Activated CD4-positive, alpha-beta T cell treated with anti-CD3 and anti-CD28 coated beads, Interleukin-2, amount 10 ng/mL, durations not matched to agents 24 days and 14 days (primary cell): ENCODE data around the gene TMEM109. TPM values are rescaled to one million over a fixed set of nuclear protein-coding genes. Genes with fewer than 3 reads are reported as not detected.

Source experiments
- DNase-seq: peaks from one replicate; pipeline ENCODE4 v3.0.0; 2022
- H3K27ac Mint-ChIP-seq: one replicate; pipeline ENCODE4 v1.8.0; 2022; ENCODE audit warnings: mild to moderate bottlenecking, mixed read lengths
- H3K27me3 Mint-ChIP-seq: one replicate; pipeline ENCODE4 v1.8.0; 2022; ENCODE audit warnings: mixed read lengths
- H3K36me3 Mint-ChIP-seq: one replicate; pipeline ENCODE4 v1.8.0; 2022; ENCODE audit warnings: low read depth, mild to moderate bottlenecking, mixed read lengths
- H3K4me1 Mint-ChIP-seq: one replicate; pipeline ENCODE4 v1.8.0; 2021; ENCODE audit warnings: mixed read lengths
- H3K4me3 Mint-ChIP-seq: one replicate; pipeline ENCODE4 v1.8.0; 2022; ENCODE audit warnings: mild to moderate bottlenecking, moderate library complexity, mixed read lengths
- H3K9me3 Mint-ChIP-seq: one replicate; pipeline ENCODE4 v1.8.0; 2021; ENCODE audit warnings: mixed read lengths
- intact Hi-C: fragments of 100-400 bp; cut with micrococcal nuclease; formaldehyde crosslinking; loops from one replicate; pipeline ENCODE4 v1.15.1; 2023
- total RNA-seq: library from RNA; stranded (reverse); gene quantifications from 2 replicates; pipeline ENCODE4 v1.2.3, GENCODE V29; 2022

TMEM109 gene
- total RNA-seq, 1 donor from 2014 or later, result 144 TPM

- Mint-ChIP-seq H3K27me3 (peaks cover 5% of the 10 kb centered on the region), H3K36me3 (peaks cover 6% of the 10 kb centered on the region), H3K9me3 (no peaks in the 10 kb centered on the region), H3K27ac (no peak overlapping the region), H3K4me3 (no peak overlapping the region), H3K4me1 (peaks cover 34% of the 10 kb centered on the region)
- intact Hi-C loops, result loop anchor here (10.0 kb wide), 1 partner anchor 114 kb away; no protein-coding TSS in a partner anchor
- no peak for DNase-seq
Observed at GRCh38 chr11:60910711-60911380, 3.1 kb upstream of the TMEM109 start.

GRCh38 chr11:60912223-60912850 is 1.6 kb upstream of the TMEM109 start:
- Mint-ChIP-seq H3K27ac (peak overlapping the region; percentile 82), H3K27me3 (peaks cover 5% of the 10 kb centered on the region), H3K9me3 (no peaks in the 10 kb centered on the region), H3K4me3 (peak overlapping the region; percentile 22), H3K4me1 (peaks cover 38% of the 10 kb centered on the region), H3K36me3 (peaks cover 12% of the 10 kb centered on the region)
- intact Hi-C loops, result loop anchor here (10.0 kb wide), 1 partner anchor 112 kb away; no protein-coding TSS in a partner anchor
- DNase-seq, result peak; percentile 71

GRCh38 chr11:60912851-60913528 is 968 bp upstream of the TMEM109 start:
- intact Hi-C loops, result loop anchor here (10.0 kb wide), 1 partner anchor 112 kb away; no protein-coding TSS in a partner anchor
- no peaks in the 10 kb centered on the region for H3K9me3 Mint-ChIP-seq
- H3K27me3 Mint-ChIP-seq, result peaks cover 5% of the 10 kb centered on the region
- H3K4me1 Mint-ChIP-seq, result peaks cover 38% of the 10 kb centered on the region
- no peak for DNase-seq
- H3K36me3 Mint-ChIP-seq, result peaks cover 13% of the 10 kb centered on the region
- peak overlapping the region; percentile 98 for H3K27ac Mint-ChIP-seq
- H3K4me3 Mint-ChIP-seq, result peak overlapping the region; percentile 93

GRCh38 chr11:60914633-60915247 is 782 bp downstream of the TMEM109 start:
- no peaks in the 10 kb centered on the region for H3K9me3 Mint-ChIP-seq
- DNase-seq, result peak; percentile 83
- H3K27ac Mint-ChIP-seq, result peak overlapping the region; percentile 87
- intact Hi-C loops, result loop anchor here (1.0 to 10.0 kb wide), 8 partner anchors 8 to 198 kb away; partner anchors contain the start of genes PRPF19 and SLC15A3
- H3K4me1 Mint-ChIP-seq, result peaks cover 47% of the 10 kb centered on the region
- peak overlapping the region; percentile 93 for H3K4me3 Mint-ChIP-seq
- H3K27me3 Mint-ChIP-seq, result no peaks in the 10 kb centered on the region
- H3K36me3 Mint-ChIP-seq, result peaks cover 17% of the 10 kb centered on the region

- peak; percentile 92 for DNase-seq
- no peaks in the 10 kb centered on the region for H3K27me3 Mint-ChIP-seq
- intact Hi-C loops, result loop anchor here (1.0 to 10.0 kb wide), 8 partner anchors 9 to 197 kb away; partner anchors contain the start of genes PRPF19 and SLC15A3
- H3K27ac Mint-ChIP-seq, result peak overlapping the region; percentile 87
- no peaks in the 10 kb centered on the region for H3K9me3 Mint-ChIP-seq
- H3K4me3 Mint-ChIP-seq, result peak overlapping the region; percentile 93
- peaks cover 18% of the 10 kb centered on the region for H3K36me3 Mint-ChIP-seq
- peaks cover 47% of the 10 kb centered on the region for H3K4me1 Mint-ChIP-seq
Observed at GRCh38 chr11:60915248-60915914, 1.4 kb downstream of the TMEM109 start.

GRCh38 chr11:60916669-60917206 is 2.8 kb downstream of the TMEM109 start:
- peak overlapping the region; percentile 39 for H3K4me3 Mint-ChIP-seq
- no peaks in the 10 kb centered on the region for H3K9me3 Mint-ChIP-seq
- peaks cover 32% of the 10 kb centered on the region for H3K36me3 Mint-ChIP-seq
- no peaks in the 10 kb centered on the region for H3K27me3 Mint-ChIP-seq
- H3K4me1 Mint-ChIP-seq, result peaks cover 46% of the 10 kb centered on the region
- H3K27ac Mint-ChIP-seq, result no peak overlapping the region
- intact Hi-C loops, result loop anchor here (5.0 to 10.0 kb wide), 2 partner anchors 108 to 196 kb away; no protein-coding TSS in a partner anchor
- no peak for DNase-seq

- Mint-ChIP-seq H3K27ac (no peak overlapping the region), H3K4me3 (peak overlapping the region; percentile 39), H3K27me3 (no peaks in the 10 kb centered on the region), H3K4me1 (peaks cover 41% of the 10 kb centered on the region), H3K36me3 (peaks cover 36% of the 10 kb centered on the region), H3K9me3 (no peaks in the 10 kb centered on the region)
- no peak for DNase-seq
- intact Hi-C loops, result loop anchor here (5.0 to 10.0 kb wide), 2 partner anchors 108 to 195 kb away; no protein-coding TSS in a partner anchor
Observed at GRCh38 chr11:60917267-60917666, 3.3 kb downstream of the TMEM109 start.

- no peaks in the 10 kb centered on the region for H3K27me3 Mint-ChIP-seq
- DNase-seq, result no peak
- intact Hi-C loops, result loop anchor here (5.0 to 10.0 kb wide), 2 partner anchors 106 to 194 kb away; no protein-coding TSS in a partner anchor
Observed at GRCh38 chr11:60918251-60918938, 4.4 kb downstream of the TMEM109 start.

GRCh38 chr11:60918939-60919265 is 4.9 kb downstream of the TMEM109 start:
- Mint-ChIP-seq H3K36me3 (peaks cover 43% of the 10 kb centered on the region), H3K27me3 (peaks cover under 1% of the 10 kb centered on the region), H3K9me3 (no peaks in the 10 kb centered on the region), H3K4me3 (no peak overlapping the region), H3K4me1 (peaks cover 32% of the 10 kb centered on the region), H3K27ac (no peak overlapping the region)
- intact Hi-C loops, result loop anchor here (5.0 to 10.0 kb wide), 2 partner anchors 106 to 193 kb away; no protein-coding TSS in a partner anchor
- DNase-seq, result no peak

More at GRCh38 chr11:60918251-60918938, 4.4 kb downstream of the TMEM109 start:
- Mint-ChIP-seq H3K27ac (no peak overlapping the region), H3K36me3 (peaks cover 42% of the 10 kb centered on the region), H3K4me3 (no peak overlapping the region), H3K9me3 (no peaks in the 10 kb centered on the region), H3K4me1 (peaks cover 36% of the 10 kb centered on the region)

- Mint-ChIP-seq H3K9me3 (no peaks in the 10 kb centered on the region), H3K4me3 (no peak overlapping the region), H3K36me3 (peaks cover 44% of the 10 kb centered on the region), H3K27me3 (peaks cover 2% of the 10 kb centered on the region), H3K4me1 (peaks cover 33% of the 10 kb centered on the region), H3K27ac (no peak overlapping the region)
- DNase-seq, result no peak
- intact Hi-C loops, result loop anchor here (5.0 to 10.0 kb wide), 2 partner anchors 105 to 193 kb away; no protein-coding TSS in a partner anchor
Observed at GRCh38 chr11:60919320-60919719, 5.4 kb downstream of the TMEM109 start.

- Mint-ChIP-seq H3K9me3 (no peaks in the 10 kb centered on the region), H3K4me3 (no peak overlapping the region), H3K4me1 (peaks cover 31% of the 10 kb centered on the region), H3K36me3 (peaks cover 44% of the 10 kb centered on the region), H3K27me3 (peaks cover 2% of the 10 kb centered on the region), H3K27ac (no peak overlapping the region)
- DNase-seq, result no peak
- intact Hi-C loops, result loop anchor here (5.0 to 10.0 kb wide), 2 partner anchors 105 to 192 kb away; no protein-coding TSS in a partner anchor
Observed at GRCh38 chr11:60919956-60920355, 6.0 kb downstream of the TMEM109 start.

GRCh38 chr11:60921259-60921658 is 7.3 kb downstream of the TMEM109 start:
- Mint-ChIP-seq H3K27ac (no peak overlapping the region), H3K27me3 (peaks cover 15% of the 10 kb centered on the region), H3K36me3 (peaks cover 37% of the 10 kb centered on the region), H3K4me1 (peaks cover 30% of the 10 kb centered on the region), H3K4me3 (no peak overlapping the region), H3K9me3 (no peaks in the 10 kb centered on the region)
- intact Hi-C loops, result no loop called here
- DNase-seq, result no peak
